CD4-positive, alpha-beta T cell treated with Interleukin-15 for 4 hours (primary cell): ENCODE data around the gene FRS2.
"Not testable (repeated sequence)": the region's sequence is repeated elsewhere in the genome, so short reads cannot be mapped to it uniquely, and the experiment has no call there.

ENCODE experiments used
- DNase-seq: peaks from one replicate; pipeline ENCODE4 v3.0.0-alpha.2; 2020; ENCODE audit warnings: low spot score

FRS2 gene, protein sequence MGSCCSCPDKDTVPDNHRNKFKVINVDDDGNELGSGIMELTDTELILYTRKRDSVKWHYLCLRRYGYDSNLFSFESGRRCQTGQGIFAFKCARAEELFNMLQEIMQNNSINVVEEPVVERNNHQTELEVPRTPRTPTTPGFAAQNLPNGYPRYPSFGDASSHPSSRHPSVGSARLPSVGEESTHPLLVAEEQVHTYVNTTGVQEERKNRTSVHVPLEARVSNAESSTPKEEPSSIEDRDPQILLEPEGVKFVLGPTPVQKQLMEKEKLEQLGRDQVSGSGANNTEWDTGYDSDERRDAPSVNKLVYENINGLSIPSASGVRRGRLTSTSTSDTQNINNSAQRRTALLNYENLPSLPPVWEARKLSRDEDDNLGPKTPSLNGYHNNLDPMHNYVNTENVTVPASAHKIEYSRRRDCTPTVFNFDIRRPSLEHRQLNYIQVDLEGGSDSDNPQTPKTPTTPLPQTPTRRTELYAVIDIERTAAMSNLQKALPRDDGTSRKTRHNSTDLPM

DNA sequence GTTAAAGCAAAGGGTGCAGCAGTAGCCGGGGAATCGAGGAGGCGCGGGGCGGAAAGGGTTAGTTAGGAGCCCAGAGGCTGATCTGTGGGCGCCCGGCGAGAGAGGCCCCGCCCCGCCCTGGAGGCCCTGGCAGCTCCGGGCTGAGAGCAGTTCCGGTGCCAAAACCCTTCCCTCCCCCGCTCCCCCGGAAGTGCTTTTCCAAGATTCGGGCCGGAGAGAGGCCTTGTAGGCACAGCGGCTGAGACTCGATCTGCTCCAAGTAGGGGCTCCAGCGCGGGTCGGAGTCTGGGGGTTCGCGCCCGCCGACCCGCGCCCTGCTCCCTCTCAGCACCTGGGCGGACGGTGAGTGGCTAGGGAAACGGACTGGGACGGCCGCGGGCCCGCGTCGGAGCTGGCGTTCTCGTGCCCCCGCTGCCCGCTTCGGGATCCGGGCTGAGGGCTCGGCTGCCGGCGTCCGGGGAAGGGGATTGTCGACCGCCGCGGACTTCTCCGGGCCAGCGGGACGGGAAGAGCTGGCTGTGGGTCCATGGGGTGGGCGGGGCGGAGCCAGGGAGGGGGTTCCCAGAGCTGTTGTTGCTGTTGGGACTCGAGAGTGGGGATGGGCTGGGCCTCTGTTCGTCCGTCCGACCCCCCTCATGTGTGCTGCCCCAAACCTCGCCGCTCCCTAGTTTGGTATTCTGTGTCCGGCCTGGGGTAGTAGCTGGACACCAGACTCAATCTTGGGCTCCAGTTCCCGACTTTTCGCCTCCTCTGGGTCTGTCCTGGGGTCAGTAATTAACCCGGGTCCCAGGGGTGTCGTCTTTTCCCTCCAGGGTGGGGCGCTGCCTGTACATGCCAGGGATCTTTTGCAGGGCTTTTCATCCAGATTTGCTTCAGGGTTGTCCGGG lies at the start of gene FRS2:
TSS of gene FRS2 (plus strand) at position 200 of the 887 bp plus-strand sequence. CDS start 98,643 bp downstream, outside the sequence.
- peak; percentile 82 for DNase-seq

DNA sequence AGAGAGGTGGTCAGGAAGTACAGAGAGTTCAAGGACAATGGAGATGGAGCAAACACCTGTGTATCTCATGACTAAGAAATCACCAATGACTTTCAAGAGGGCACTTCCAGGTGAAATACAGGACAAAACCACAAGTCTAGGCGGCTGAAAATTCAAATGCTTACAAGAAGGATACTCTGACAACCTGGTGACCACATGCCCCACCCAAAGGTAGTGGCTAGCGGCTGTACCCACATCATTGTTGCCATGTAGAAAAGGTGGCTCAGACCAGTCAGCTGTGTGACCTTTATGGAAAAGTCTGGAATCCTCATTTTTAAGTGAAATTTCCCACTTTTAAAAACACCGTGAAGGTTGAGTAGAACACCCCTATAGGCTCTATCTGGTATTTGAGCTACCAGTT lies 48.6 kb upstream of the FRS2 start:
- no peak for DNase-seq

DNA sequence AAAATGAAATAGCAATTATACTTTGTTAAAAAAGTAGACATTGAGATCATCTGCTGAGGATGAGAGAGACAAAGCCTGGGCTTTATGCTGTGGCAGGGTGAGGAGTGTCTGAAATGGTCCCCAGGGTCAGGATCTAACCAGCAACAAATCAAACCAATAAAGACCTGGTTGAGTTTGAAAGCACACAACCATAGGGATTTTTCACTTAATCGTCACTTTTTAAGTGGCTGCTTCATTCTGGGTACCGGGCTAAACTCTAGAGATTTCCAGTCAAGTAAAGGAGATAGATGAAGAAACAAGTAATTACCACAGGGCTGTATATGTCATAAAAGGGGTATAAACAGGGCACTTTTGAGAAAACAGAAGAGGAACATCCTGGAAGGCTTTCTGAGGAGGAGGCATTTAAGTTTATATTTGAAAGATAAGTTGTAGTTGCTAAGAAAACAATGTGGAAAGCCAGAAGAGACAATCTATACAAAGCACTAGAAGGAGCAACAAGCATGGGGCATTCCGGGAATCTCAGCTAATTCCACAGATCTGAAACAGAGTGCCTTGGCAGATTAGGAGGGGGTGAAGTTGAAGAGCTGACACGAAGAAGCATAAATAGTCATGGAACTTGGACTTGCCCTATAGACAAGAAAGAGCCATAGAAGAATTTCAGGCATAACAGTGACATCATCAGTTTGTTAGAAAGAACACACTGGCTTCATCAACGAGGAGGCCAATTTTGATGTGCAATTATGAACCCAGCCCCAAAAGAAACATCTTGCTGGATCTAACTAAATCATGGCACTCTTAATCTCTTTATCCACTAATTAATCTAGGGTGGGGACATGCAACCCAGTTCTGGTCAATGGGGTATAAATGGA lies 46.9 kb upstream of the FRS2 start:
- DNase-seq = no peak

DNA sequence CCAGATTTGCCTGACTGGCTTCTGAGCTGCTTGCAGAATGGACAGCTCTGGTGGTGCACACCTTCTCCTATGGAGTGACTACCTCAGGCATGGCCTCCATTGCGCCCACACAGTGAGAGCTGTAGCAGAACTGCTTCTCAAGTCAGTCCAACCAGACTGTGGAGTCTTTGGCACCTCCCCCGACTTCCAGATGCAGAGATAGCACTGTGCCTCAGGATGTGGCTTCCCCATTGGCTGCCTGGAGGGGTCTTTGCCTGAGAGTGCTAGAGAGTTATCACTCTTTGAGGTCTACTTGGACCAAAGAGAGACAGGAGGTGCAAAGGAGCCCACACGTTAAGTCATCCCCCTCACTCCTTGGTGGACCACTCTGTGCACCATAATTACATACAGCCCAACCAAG lies 44.8 kb upstream of the FRS2 start:
- DNase-seq = no peak

DNA sequence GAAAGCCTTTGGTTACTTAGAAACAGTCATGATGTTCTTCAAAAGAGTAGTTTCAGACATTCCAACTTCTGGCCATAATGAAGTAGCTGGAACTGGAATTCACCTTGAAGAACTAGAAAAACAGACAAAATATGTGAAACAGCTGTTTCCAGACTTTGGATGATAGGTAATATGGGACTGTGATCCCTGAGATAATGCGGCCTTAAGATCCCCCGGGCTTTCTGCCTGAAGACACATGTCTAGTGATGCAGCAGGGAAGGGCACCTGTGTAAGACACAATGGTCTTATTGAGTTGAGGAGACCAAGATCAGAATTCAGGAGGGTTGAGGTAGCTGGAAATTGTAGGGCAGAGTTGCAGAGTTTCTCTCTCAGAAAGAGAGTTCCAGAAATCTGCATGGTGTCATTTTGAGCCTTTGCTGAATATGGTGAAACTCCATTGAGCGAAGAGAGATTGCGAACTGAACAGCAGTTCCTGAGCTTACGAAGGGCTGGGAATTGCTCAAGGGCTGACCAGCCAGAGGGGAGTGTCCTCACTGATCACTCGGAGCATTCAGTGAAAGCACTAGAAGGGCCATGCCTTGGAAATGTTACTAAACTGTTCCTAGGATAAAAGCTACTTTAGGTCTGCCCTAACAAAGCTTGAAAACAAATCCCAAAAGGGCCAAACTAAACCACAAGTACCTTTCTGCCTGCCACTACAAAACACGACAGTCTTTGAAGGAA lies 41.7 kb upstream of the FRS2 start:
- DNase-seq = no peak

DNA sequence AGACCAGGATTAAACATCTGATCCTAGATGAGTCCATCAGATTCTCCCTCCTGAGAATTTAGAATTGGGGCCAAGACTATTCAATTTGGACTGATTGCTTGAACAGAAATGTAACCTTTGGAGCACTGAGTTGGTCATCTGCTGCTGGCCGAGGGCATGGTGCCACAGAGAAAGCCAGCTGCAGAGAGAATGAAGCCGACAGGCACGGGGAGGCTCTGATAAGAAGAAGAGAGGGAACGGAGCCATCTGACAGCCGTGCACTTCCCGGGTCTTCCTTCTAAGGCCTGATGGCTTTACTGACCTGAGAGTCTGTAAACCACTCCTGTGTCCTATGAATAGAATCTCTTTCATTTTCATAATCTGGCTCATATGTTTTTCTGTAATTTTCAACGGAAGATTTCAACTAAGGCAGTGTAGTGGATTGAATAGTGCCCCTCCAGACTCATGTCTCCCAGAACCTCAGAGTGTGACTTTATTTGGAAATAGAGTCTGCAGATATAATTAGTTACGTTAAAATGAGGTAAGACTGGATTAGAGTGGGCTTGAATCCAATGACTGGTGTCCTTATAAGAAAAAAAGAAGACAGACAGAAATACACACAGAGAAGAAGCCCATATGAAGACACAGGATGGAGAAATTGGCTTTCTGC lies 39.1 kb upstream of the FRS2 start:
- no peak for DNase-seq

DNA sequence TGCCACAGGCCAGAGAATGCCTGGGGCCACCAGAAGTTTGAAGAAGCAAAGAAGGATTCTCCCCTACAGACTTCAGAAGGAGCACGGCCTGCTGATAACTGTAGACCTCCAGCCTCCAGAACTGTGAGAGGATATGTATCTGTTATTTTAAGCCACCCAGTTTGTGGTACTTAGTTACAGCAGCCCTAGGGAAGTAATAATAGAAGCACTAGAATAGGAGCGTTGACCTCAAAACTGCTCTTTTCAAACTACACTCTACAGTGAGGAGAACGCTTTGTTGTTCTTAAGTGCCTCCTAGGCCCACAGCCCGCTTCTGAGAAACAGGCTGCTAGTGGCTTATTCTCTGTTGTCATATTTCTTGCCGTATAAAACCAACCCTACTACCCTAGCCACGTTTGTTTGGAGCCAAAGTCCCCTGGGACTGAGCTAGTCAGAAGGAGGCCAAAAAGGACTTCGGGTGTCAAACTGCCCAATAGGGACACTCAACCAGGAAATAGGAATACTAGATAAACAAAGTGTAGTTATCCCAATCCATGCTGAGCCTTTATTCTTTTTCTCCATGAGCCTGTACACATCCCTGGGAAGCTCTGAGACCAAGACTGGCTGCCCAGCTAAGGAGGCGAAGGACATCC lies 38.5 kb upstream of the FRS2 start:
- DNase-seq = no peak

DNA sequence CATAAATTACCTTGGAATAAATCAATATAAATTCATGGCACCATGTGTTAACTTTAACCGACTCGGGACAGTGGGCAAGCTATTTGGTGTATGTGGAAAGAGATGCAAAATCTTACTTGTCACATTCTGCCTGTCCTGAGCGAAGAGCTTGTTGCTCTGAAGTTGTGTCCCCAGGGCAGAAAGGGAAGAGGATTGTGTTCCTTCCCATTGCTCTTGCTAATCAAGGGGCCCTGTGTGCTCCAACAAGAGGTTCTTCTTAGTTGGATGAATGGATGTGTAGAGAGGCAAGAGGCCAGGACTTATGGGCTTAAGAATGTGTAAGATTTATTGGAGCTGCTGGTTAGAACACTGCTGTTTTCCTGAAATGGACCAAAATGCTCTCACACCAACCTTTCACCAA lies 36.5 kb upstream of the FRS2 start:
- no peak for DNase-seq

DNA sequence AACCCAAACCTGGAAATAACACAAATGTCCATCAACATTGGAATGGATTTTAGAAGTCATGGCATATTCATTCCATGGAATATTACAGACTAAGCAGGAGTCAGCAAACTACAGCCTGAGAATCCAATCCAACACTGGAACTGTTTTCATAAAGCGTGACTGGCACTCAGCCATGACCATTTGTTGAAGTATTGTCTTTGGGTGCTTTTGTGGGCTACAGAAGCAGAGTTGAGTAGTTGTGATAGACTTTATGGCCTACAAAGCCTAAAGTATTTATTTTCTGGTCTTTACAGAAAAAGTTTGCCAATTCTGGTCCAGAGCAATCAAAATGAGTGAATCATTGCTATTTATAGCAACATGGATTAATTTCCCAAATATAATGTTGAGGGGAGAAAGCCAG lies 34.5 kb upstream of the FRS2 start:
- DNase-seq = no peak

DNA sequence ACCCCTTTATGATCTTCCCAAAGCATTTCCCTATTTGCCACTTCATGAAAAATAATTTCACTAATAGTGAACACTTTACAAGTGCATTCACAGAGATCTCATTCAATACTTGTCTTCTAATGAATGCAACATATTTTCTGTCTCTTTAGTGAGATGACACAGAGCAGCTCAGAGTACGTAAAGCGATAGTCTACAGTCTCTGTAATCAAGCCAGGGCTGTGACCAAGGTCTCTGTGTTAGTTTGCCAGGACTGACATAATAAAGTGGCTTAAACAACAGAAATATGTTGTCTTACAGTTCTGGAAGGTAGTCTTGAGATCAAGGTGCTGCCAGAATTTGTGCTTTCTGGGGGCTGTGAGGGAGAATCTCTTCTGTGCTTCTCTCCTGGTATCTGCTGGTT lies 33.1 kb upstream of the FRS2 start:
- no peak for DNase-seq

DNA sequence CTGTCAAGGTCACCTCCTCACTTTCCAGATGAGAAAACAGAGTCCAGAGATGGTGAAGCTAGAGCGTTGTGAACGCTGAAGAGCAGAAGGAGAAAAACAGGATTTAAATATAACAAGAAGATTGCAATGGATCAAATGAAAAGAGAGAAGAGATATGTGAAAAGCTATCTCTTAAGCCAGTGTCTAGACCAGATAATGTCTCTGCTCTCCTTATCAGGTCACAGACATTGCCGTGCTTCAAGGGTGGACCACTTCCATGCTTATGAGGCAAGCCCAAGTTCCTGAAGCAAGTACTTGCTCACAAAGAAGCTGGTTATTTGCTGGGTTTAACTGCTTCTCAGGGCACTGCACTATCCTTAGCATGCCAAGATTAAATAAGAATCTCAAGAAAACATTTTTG lies 31.6 kb upstream of the FRS2 start:
- no peak for DNase-seq

DNA sequence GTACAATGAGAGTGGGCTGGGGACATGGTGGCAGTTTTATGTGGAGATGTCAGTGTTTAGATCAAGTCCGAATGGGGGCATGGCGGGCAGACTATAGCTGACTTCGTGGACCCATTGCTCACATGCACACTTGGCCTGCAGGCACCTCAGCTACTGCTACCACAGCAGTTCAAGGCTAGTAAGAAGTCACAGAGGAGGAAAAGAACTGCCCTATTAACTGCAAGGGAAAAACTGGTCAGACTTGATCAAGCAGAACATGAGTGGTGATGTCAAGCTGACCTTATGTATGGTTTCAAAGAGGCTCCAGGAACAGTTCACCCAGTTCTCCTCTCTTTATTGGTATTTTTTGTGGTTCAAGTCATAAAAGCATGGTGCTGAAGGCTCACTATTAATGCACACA lies 30.2 kb upstream of the FRS2 start:
- no peak for DNase-seq

DNA sequence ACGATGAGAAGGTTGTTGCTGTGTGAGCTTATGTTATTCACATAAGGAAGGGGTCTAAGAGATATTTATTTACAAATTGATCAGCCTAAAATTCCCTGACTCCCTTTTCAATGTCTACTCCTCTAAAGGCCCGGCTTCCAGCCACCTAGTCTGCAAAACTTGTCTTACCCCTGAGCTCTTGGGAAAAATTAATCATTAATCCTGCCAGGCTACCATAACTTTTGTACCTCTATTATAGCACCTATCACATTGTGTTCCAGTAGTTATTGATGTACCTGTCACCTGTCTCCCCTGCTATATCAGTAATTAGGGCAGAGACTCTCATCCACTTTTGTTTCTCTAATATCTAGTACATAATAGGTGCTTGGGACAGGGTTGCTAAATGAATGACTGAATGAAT lies 29.3 kb upstream of the FRS2 start:
- DNase-seq = no peak

DNA sequence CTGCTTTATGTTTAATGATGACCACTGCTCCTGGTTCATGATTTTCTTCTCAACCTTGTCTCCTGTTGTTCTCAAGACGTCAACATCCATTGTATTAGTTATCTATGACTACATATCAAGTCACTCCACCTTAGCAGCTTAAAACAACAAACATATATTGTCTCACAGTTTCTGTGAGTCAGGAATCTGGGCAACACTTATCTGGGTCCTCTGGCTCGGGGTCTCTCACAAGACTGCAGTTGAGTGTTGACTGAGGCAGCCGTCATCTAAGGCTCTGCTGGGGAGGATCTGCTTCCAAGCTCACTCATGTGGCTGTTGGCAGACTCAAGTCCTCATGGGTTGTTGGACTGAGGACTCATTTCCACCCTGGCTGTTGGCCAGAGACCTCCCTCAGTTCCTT lies 27.3 kb upstream of the FRS2 start:
- DNase-seq = no peak

DNA sequence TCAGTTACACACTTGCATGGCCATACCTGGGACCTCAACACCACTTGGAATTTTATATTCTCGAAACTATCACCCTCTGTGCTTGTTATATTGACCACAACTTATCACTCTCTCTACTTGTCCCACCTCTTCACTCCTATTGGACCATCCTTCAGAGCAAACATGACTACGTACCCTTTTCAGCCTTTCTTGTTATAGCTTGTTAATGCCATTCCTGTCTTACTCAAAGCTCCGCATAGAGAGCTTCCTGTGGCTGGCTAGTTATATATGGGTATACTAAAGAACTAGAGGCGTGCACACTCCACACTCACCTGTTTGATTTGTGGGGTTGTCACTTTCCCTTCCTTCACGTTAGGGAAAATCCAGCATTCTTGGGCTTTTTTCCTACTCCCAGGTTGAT lies 26.3 kb upstream of the FRS2 start:
- DNase-seq = no peak

DNA sequence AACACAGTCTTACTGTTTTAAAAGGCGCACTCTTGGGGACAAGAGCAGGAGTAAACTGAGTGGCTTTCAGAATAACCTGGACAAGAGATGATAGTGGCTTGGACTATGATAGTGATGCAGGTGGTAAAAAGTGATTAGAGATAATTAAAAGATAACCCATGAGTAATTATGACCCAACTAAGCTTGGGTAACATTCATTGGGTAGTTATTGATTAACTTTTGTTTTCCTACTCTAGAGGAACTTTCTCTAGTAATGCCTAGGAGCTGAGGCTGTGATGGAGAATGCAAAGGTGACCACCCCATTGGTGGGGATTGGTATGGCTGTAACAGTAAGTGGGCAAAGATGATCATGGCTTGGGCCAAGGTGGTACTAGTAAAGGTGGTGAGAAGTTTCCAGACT lies 22.3 kb upstream of the FRS2 start:
- DNase-seq = no peak

DNA sequence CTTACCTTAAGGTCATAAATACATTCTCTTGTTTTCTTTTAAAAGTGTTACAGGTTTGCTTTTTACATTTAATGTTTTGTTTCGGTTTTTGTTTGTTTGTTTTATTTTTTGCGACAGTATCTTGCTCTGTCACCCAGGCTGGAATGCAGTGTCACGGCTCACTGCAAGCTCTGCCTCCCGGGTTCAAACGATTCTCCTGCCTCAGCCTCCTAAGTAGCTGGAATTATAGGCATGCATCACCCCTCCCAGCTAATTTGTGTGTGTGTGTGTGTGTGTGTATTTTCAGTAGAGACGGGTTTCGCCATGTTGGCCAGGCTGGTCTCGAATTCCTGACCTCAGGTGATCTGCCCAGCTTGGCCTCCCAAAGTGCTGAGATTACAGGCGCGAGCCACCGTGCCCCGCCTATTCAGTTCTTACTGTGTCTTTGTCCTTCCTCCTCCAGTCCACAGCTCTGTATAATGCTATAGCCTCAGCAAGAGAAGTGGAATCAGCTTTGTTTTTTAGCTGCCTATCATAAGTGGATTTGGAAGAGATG lies 17.5 kb upstream of the FRS2 start:
- DNase-seq = not testable (repeated sequence)

DNA sequence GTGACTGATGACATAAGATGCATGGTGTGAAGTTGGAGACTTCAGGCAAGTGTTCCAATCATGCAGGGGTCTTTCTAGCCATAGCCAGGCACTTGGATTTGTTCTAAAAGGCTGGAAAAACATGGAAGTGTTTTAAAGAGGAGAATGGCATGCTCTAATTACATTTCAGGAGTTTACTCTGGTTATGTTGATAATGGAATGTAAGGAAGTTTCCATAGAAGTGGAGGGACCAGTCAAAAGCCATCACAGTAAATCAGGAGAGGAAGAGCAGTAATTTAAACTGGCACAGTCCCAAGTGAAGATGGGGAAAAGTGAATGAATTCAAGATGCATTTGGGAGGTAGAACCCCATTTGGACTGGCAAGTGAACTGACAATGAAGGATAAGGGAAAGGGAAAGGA lies 13.9 kb upstream of the FRS2 start:
- no peak for DNase-seq

DNA sequence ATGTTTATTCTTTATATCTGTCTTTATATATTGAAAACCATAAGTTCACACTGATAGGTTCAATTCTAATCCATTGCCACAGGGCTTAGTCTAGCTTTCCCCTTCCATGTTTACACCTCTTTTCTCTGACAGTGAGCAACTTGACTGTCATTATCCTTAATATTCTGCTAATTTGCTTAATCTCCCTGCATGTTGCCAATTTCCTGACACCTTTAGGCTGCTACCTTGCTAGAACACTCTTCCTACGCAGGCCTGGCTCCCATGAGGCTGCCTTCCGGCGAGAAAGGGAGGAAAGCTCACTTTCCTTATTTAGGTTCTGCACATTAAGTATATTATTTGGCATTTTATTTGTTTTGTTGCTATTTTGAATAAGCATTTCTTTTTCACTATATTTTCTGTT lies 12.8 kb upstream of the FRS2 start:
- DNase-seq = no peak

DNA sequence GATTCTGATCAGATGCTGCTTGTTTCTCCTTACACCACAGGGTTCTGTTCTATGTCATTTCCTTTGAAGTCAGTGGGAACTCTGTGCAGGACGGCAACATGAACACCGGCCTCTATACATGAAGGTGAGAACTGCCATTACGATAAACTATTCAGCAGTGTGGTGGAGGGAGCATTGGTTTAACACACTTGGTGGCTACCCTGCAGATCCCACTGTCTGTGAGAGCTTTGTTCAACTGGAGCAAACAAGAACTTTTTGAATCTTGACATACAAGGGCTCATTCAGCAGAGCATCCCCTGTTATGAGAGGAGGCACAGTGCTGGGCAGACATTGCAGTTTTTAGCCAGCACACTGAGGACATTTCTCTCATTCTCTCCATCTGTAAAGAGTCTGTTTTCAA lies 10.7 kb upstream of the FRS2 start:
- no peak for DNase-seq
